ENCODE measurements around the gene INSYN2A.

INSYN2A gene, protein sequence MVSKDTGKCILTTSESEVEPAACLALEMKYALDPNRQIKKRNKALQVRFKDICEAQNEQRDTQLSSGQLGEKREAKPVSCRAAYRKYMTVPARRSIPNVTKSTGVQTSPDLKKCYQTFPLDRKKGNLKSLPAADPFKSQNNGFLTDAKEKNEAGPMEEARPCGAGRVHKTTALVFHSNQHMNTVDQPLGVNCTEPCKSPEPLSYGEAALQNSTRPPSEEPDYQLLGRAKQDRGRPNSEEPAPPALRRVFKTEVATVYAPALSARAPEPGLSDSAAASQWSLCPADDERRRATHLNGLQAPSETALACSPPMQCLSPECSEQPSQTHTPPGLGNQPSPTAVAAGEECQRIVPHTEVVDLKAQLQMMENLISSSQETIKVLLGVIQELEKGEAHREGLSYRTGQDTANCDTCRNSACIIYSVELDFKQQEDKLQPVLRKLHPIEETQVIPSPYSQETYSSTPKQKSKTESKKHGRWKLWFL

DNA sequence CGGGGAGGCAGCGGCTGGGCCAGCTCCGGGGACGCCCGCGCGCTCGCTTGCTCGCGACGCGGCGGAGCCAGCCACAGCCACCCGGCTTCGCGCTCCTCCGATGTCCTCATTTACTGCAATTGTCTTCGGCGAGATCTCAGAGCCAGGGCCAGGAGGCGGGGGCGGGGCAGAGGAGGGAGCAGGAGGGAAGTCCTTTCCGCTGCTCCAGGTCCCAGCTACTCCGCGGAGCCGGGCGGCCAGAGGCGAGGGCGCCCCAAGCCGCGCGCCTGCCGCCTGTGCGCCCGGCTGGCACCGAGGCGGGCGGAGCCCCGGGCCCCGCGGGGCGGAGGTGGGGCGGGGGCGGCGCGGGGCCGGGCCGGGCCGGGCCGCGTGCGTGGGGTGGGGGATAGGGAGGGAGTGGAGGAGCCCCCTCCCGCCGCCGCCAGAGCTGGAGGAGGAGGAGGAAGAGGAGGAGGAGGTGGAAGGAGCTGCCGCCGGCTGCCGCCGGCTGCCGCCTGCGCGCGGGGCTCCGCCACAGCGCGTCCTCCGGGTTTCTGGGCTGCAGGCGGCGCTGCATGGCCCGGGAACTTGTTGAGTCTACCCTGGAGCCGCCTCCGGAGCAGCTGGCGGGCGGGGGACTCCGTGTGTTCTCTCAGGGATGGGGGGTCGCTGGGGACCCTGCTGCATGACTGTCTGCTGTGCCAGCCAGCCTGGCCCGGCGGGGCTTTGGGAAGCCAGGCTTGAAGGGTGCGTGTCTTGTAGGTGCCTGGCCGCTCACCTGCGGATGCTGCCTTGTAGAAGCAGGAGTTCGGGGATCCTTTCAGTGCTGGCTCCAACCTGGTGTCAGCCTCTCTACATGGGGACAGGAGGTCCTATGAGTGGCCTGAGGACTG is at the start of gene INSYN2A:
TSS of gene INSYN2A (minus strand) at position 310 of the 872 bp plus-strand sequence. CDS start 20,196 bp downstream, outside the sequence.
- DNase-seq (ENCODE audit: low read depth, low spot score), result no peak

DNA sequence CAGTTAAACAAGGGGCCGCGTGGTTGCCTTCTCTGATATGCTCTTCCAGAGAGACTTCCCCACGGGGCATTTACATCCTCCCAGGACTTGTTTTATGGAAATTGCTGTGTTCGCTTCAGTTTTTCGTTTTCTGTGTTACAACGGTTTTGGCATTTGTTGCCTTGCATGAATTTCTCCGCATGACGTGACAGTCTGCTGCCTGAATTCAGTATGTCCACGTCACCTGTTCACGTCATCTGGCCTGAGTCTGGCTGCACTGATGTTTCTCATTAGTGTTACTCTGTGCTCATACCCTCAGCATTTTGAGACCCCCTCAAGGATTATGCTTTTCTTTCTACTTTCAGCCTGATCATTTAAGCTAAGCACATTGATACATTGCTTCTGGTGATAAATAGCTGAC is 49.1 kb upstream of the INSYN2A start:
- no peak for DNase-seq (ENCODE audit: low read depth, low spot score)

DNA sequence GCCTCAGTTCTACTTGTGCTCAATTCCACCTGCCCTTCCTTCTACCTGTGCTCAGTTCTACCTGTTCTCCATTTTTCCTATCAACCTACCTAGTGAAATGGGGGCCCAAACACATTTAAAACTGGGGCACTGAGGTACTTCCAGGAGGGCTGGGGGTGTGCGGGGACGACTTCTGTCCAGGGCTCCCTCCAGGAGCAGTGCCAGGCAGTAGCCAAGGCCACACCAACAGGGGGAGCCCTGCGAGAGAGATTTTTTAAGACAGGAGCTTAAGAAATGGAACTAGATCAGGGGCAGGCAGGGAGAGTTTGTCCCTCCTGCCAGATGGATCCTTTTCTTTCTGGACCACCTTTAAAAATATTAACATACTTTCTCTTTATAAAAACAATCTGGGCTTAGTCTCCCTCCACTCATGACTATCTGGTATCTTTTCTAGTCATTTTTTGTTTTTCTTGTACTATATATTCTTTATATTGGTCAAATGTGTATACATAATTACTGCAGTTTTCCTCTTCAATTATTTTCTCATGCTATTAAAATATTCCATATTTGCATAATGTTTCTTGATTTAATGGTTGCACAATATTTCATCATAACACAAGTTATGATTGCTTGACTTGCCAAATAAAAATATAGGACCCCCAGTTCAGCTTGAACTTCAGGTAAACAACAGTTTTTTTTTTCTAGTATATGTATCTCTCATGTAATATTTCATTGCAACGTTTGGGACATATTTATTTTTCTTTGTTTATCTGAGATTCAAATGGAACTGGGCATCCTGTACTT is 47.3 kb upstream of the INSYN2A start:
- DNase-seq (ENCODE audit: low read depth, low spot score), result no peak

DNA sequence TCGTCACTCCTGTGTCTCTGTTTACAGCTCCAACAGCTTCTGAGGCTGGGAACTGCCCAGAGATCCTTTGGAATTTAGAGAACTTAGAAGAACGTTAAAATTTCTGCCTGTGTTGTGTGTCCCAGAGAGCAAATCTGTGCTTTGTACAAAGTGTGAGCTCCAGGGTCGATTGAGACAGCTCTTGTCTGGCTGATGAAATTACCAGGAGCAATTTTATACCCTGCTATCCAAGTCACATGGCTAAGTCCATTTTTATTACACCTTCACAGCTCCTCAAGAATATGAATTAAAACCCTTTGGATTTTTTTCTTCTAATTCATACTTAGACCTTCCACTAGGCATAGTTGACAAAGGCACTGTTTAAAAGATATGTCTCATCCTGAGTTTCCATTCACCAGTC is 46.5 kb upstream of the INSYN2A start:
- no peak for DNase-seq (ENCODE audit: low read depth, low spot score)

DNA sequence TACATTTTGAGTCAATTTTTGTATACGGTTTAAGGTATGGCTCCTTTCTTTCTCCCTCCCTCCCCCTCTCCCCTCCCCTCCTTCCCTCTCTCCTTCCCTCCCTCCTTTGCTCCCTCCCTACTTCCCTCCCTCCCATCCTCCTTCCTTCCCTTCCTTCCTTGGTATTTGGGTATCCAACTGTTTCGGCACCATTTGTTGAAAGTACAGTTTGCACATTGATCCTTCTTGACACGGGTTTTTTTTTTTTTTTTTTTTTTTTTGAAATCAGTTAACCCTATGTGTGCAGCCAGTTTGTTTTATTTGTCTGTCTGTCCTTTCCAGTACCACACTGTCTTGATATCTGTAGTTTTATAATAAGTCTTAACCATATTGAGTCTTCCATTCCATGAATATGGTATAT is 39.9 kb upstream of the INSYN2A start:
- DNase-seq (ENCODE audit: low read depth, low spot score), result no peak

DNA sequence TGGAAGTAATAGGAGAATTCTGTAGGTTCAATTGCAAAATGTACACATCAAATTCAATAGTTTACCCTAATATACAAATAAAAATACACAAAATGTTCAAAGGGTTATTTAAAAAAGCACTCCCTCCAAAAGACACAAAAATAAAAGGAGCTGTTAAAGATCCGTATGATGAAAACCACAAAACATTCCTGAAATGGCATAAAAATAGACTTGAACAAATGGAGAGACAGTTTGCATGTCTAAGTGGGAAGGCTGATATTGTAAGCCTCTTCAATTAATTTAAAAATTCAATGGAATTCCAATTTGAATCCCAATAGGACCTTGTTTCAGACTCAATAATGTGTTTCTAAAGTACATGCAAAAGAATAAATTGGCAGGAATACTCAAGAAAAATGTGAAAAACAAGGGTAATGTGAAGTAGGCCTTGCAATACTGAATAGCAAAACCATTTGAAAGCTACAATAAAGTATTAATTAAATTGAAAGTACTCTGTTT is 38.0 kb upstream of the INSYN2A start:
- no peak for DNase-seq (ENCODE audit: low read depth, low spot score)

DNA sequence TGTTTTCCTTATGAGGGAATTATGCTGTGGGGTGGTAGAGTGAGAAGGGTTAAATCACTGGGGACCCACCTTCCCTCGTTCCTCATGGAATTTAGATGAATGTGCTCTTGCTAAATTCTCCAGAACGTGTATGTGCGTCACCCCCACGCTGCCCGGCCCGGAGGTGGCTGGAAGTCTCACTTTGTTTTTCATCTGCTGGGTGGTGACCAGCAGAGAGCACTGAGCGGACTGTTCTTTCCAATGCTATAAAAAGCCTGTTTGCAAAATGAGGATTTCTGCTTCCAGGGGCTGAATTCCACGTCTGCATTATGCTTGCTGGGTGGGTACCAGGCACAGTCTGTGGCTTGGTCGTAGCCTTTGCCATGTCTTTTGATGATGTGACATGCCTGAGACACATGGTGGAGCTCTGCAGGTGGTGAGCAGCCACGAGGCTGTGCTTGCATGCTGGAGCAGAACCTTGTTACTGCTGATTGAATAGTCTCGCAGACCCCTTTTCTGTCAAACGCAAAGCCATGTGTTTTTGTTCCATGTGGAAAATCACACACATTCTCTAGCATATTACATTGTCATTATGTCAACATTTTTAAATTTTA is 31.9 kb upstream of the INSYN2A start:
- DNase-seq (ENCODE audit: low read depth, low spot score), result no peak

DNA sequence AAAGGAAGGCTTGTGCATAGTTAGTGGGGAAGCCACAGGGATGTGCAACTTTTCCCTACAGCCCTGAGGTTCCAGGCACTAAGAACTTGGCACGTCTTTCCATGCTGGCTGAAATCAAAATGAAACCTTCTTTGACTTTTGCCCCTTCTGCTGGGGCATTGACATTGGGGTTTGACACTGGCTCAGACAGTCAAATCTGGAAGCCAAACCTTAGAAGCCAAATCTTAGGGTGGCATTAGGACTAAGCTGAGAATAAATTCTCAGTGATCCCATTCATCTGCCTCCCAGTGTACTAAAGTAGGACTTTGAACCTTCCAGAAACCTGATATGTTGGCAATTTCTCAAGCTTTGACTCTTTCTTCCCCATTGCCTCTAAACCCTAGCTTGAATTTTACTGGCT is 31.3 kb upstream of the INSYN2A start:
- no peak for DNase-seq (ENCODE audit: low read depth, low spot score)

DNA sequence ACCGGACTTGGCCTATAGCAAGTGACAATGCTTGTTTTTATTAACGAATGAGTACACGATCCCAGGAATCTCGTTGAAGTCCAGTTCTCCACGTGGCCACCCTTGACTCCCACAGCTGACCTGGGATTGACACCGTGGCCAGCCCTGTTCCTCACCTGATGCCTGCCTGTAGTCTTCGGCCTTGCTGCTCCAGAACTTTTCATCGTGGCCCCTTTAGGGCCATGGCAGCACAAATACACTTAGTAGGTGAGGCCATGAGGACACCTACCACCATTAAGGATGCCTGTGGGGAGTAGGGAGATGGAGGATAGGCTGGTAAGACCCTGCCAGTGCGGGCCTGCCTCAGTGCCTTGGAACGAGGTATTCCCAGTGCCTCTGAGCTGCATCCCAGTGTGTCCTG is 30.6 kb upstream of the INSYN2A start:
- no peak for DNase-seq (ENCODE audit: low read depth, low spot score)

DNA sequence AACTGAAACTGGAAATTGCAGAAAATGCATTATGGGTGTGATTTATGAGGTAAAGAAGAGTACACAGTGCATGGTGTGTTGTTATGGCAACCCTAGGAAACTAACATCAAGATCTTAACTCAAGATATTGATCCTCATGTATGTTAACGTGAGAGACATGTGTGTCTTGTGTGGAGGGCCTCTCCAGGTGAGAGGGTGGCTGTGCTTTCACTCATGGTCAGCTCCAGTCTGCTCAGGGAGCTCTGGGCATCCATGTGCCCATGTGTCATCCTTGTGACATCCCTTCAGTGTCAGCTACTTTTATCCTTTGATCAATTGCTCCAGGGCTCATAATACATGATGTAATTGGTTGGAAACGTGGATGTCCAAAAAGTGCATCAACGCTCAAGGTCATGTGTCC is 24.9 kb upstream of the INSYN2A start:
- no peak for DNase-seq (ENCODE audit: low read depth, low spot score)

DNA sequence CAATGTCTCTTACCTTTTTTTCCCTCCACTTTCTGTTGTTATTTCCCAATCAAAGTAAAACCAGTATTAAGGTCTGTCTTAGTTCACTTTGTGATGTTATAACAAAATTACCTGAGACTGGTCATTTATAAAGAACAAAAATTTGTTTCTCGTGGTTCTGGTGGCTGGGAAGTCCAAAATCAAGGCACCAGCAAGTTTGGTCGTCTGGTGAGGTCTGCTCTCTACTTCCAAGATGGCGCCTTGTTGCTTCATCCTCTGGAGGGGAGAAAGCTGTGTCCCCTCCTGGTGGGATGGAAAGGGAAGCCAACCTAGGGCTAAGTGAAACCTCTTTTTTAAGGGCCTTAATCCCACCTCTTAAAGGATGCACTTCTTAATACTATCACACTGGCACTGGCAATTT is 22.3 kb upstream of the INSYN2A start:
- DNase-seq (ENCODE audit: low read depth, low spot score), result no peak

DNA sequence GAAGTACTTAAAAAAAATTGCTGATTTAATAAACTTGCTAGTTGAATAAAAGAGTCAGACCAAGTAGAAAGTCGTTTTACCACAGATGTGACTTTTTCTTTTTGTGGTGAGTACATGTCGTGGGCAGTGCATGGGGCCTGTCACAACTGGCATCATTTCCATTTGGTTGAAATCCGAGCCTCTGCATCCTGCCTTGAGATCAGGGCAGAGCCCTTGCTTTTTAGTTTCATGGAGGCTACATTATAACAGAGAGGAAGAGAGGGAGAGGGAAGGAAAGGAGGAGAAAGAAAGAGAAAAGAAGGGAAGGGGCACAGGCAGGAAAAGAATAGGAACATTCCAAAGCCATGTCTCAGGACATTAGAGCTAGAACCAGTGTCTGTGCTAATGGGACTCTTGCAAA is 20.4 kb upstream of the INSYN2A start:
- DNase-seq (ENCODE audit: low read depth, low spot score), result no peak

DNA sequence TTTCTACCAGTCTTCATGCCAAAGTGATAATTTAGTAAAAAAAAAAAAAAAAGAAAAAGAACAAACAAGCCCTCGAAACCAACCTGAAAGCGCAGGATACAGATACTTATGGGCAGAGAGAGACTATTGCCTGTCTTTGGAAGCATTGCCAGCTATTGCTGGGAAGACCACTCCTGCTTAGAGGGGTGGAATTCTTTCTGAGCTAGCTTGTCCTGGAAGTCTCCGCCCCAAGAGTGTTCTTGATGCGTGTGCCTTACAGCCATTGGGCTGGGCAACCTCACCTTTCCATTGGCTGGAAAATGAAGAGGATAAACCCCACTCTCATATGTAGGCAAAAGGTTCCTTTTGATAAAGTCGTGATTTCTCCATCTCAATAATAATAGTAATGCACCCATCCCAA is 19.9 kb upstream of the INSYN2A start:
- DNase-seq (ENCODE audit: low read depth, low spot score), result no peak

DNA sequence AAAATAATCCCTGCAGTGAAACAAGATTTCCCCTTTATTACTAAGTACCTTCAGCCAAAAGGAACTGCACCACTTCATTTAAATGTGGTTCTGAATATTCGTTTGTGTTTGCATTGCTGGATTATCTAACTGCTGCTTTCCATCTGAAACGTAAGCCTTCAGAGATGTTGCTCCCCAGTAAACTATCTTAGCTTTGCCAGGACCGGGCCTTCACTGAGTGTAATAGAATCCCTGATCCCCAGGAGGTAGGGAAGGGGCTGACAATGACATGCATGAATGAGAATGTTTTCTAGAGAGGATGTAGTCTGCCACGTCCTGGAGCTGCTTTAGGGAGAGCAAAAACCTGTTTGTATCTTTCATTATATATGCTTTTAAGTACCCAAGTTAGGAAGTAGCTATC is 19.5 kb upstream of the INSYN2A start:
- DNase-seq (ENCODE audit: low read depth, low spot score), result no peak

DNA sequence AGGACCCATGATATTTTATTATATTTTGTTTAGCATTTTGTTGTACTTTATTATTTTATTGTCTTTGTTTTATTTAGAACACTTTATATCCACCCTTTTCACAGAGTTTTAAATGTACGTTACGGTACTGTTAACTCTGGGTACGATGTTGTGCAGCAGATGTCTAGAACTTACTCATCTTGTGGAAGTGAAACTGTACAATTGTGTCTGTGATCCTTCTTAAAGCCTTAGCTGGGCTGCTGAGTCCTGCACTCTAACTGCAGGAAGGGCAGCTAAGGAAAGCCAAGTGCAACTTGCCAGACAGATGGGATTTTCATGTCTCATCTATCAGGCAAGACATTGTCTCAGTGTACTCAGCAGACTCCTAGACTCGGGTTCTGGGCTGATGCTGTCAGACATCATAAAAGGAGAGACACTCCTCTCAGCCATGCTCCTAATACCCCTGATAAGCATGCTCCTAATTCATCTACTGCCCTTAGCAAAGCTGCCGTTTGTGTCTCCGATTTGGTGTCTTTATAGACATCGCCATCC is 14.6 kb upstream of the INSYN2A start:
- DNase-seq (ENCODE audit: low read depth, low spot score), result no peak

DNA sequence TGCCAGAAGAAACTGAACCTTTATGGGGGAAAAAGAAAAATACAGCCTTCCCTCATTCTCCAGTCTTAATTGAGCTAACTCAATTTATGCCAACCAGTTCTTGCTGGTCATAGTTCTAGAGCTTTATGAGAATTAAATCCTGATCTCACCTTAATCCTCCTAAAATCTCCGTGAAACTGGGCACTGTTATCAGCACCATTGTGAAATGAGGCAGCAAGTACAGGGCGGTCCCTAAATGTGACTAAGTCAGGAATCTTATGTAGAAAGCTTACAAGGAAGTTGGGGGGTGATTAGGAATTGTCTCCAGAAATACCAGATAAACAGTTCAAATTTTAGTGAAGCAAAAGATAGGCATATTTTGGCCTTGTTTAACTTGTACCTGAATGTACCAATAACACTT is 10.7 kb upstream of the INSYN2A start:
- no peak for DNase-seq (ENCODE audit: low read depth, low spot score)

DNA sequence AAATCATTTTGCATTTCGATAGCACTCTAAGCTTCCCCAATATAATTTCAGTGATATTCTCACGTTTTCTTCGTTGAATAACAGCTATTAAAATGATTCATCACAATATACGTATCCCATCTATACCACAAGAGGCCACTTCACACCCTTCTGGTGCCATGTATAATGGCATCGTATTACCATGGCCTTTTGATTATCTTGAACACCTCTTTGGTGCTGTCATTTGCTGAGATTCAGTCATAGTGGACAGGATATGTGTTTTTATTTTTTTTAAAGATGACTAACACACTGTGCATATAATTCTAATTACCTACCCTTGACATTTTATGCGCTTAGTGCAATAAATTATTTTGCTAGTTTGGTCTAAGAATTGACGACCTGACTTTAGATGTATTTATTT is 6.7 kb upstream of the INSYN2A start:
- DNase-seq (ENCODE audit: low read depth, low spot score), result no peak

DNA sequence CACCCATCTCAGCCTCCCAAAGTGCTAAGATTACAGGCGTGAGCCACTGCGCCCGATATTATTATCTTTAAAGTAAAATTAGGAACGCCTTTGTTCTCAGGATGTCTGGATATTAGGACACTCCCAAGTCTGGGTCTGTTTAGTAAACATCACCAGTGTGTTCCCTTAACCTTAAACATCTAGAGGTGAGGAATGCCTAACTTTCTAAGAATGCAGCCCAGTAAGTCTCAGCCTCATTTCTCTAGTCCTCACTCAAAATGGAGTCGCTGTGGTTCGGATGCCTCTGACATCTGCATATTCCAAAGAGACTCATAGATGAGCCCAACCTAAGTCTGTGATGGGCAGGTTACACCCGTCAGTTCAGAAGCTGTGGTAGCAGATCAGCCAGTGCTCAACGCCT is 4.3 kb upstream of the INSYN2A start:
- DNase-seq (ENCODE audit: low read depth, low spot score), result no peak

DNA sequence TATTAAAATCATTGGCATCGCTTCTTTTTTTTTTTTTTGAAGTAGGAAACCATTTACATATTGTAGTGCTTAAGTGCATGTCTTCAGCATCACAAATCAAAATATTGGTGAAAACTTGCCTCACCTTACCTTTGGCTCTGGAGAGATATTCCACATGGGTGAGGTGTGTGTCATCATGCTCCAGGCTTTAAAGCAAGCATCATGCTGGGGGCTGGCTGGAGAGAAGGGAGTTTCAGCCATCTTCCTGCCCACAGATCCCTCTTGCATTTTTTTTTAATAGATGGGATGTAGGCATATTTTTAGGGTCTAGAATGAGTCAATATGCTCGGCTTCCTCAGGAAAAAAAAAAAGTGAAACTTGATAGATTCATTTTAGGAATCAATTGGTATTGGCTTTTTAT is 2.3 kb upstream of the INSYN2A start:
- DNase-seq (ENCODE audit: low read depth, low spot score), result no peak

DNA sequence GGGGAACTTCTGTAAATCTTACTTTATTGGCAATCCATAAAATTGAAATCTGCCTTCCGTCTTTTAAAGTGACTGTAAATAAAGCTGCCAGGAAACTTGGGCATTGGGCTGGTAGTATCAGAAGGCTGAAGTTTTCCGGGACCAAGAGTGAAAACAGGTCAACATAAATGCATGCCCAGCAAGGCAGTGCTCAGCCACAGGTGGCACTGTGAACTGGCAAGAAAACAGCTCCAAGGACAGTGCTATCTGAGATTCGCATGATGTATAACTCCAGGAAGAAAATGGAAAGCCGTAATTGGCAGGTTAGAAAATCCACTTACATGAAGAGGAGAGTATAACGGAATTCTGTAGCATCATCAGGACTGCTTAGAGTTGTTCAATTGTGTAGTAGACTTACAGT is 1.9 kb upstream of the INSYN2A start:
- no peak for DNase-seq (ENCODE audit: low read depth, low spot score)

DNA sequence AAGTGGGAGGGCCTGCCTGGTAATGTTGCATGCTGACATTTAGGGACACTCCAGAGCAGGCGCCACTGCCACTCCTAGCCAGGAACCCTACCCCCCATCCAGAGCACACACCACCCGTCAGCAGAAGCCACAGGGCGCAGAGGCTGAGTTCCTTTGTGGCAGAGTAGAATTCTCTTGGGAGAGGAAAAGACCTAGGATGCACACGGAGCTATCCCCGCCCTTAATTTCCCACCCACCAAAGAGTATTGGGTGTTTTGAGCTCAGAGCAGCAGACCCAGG is 702 bp upstream of the INSYN2A start:
- no peak for DNase-seq (ENCODE audit: low read depth, low spot score)

All from activated CD4-positive, CD25-positive, alpha-beta regulatory T cell treated with anti-CD3 and anti-CD28 coated beads, Interleukin-2, amount 50 U/mL, for 16 hours (primary cell).